COLO829 (cell line): ENCODE measurements around the gene PPP1R12A.
"Not testable (repeated sequence)": the region's sequence is repeated elsewhere in the genome, so short reads cannot be mapped to it uniquely, and the experiment has no call there.

Source experiments
- DNase-seq: peaks from one replicate; pipeline ENCODE4 v3.0.0; 2012; ENCODE audit warnings: low spot score

PPP1R12A gene

DNA sequence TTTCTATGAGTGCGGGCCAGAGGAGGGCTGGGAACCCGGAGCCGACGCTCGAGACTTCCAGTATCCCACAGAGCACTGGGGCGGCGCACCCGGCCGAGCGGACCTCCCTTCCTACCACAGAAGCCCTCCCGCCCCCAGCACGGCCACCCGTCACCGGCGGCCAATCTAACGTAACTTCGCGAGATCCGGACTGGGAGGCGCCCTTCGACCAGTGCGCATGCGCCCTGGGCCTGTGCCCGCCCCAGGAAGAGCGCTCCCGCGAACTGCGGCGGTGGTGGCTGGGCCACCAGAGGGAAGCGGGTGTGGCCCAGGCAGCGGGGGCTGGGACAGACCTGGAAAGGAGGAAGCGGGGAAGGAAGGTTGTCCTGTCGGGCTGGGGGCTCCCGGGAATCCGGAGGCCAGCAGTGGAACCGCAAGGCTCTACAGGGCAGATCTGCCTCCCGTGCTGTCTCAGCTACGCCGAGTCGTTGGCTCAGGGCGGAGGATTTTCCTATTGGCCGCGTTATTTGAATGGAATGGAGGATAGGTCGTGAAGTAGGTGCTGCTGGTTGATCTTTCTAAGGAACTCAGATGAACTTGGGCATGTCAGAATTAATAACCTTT, at the start of gene PPP1R12A:
PPP1R12A (minus strand) TSS at position 77 of the 603 bp plus-strand sequence. CDS start 166 bp downstream, outside the sequence.
- peak; percentile 76 for DNase-seq

DNA sequence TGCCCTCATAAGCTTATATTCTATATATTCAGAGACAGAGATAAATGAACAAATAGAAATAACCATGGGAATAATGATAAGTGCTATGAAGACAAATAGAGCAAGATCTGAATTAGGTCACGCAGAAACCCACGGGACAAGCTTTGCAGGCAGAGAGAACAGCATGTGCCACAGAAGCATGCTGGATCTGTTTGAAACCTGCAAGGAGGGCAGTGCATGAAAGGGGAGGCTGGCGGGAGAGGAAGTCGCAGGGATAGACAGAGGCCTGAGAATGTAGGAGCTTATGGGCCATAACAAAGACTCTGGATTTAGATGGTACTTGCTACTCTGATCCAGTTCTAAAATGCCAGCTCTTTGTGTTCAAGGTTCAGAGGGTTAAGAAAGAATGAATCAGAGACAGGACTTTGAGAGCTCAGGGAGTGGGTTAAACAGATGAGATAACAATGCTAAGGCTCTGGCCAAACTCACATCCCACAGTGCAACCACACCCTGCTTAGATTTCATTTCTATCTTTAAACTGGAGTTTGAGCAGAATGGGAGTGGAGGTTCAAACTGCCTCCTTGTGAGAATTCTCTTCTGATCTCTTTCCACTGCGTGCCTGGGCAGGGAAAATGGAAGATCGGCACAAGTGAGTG, 49.2 kb upstream of the PPP1R12A start:
- DNase-seq = no peak

GRCh38 chr12:79983492-79983891, 48.6 kb upstream of the PPP1R12A start:
- DNase-seq = no peak

DNA sequence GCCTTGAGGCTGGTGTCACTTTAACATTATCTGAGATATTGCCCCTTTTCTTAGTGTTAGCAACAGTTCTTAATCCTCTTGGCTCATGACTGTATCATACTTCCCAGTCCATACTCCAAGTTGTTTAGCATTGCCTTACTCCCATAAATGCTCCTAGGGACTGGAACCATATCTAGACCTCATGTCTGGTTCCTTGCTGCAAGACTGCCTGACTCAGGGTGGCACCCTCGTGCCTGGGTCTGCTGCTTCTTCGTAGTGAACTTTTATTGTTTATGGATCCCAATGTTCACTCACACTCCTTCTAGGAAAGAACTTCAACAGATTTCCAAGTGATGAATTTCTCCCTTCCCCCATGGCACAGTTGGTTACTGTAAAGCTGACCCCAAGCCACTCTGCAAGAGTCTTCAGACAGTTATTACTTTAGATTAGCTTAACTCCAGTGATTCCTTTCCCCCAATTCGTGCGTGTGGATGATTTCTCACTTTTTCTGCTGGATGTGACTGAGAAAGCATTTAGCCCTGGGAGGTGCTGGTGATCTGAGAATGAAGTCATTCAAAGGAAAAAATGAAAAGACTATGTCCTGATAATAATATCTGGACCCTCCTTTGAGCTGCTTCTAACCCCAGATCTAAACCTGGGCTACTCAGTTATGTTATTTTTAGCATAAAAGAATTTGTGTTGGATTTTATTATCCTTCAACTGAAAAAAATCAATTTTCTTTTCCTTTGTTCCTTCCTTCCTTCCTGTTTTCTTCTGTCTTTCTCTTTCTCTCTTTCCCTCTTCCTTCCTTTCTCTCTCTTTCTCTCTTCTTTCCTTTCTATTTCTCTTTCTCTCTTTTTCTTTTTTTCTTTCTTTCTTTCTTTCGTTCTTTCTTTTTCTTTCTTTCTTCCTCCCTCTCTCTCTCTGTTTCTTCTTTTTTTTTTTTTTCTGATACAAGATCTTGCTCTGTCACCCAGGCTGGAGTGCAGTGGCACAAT, 47.5 kb upstream of the PPP1R12A start:
- DNase-seq = no peak

DNA sequence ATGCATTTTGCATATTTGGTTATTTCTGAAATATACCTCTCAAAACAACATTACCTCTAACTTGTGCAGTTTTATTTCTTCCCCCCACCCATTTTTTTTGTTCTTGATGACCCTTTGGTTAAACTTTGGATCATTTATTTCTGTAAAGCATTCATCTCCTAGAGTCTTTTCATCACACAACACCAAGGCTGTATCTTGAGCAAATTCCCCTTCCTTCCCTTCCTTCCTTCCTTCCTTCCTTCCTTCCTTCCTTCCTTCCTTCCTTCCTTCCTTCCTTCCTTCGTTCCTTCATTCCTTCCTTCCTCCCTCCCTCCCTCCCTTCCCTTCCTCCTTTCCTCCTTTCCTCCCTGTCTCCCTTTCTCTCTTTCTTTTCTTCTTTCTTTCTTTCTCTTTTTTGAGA, 43.8 kb upstream of the PPP1R12A start:
- no peak for DNase-seq

- DNase-seq = not testable (repeated sequence)
Observed at GRCh38 chr12:79977856-79978460, 43.1 kb upstream of the PPP1R12A start.

DNA sequence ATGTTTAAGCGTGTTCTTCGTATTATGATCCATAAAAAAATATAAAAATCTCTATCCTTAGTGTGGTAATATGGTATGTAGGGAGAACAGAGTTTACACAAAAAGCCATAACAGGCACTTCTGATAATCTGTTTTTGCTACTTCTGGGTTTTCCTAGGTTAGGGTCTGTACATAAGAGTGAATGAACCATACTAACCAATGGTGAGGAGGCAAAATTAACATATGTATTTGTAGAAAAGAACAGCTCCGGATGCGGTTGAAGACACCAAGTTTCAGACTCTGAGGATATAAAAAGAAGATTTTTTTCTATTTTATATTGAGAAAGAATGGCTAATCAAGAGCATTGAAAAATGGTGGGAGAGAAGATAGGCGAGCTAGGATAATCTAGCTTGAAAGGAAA, 40.2 kb upstream of the PPP1R12A start:
- no peak for DNase-seq

DNA sequence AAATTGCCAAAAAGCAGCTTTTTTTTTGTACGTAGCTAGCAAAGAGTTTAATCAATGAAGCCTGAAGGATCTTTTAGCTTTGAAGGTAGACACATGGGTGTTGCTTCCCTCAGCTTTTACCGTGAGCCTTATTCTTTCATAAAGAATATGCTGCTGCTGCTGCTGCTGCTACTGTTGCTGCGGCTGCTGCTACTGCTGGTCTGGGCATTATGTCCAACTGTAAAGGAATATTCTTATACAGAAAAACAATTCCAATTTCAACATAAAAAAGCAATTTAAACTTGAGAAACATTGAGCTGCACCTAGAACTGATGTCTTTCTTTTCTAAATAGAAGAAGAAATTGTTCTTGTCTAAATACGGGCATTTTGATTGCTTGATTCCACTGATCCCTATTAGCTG, 38.9 kb upstream of the PPP1R12A start:
- DNase-seq = no peak

- DNase-seq = no peak
Observed at GRCh38 chr12:79964100-79964627, 29.3 kb upstream of the PPP1R12A start.

DNA sequence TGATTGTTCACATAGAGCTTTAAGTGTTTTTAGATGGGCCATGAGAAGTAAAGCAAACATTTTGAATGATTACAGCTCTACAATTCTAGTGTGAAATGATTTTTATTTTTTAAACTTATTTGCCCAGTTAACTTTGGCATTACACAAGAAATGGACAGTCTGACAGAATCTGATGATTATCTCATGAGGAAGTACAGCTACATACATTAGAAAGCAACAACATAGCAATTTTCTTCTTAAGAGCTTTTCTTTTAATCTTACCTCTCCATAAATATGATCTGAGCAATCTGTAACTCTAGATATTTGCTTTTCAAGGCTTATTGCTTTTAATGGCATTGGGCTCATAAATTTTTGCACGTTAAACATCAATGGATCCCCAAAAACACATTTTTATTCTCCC, 26.5 kb upstream of the PPP1R12A start:
- no peak for DNase-seq

DNA sequence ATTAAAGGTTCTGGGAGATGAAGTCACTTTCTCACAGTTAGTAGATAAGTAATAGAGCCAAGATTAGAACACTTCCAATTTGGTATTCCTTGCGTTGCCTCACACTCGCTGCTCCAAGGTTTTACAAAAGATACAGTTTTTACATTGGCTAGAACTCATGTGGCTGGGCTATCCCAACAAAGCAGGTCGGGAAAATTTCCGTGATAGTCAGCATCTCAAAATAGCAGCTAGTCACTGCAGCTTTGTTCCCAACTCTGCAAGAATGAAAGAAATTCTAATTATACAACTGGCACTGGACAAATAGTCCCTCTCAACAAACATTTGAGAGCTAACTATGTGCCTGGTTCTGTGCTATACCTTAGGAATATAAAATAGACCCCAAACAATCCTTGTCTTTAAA, 24.6 kb upstream of the PPP1R12A start:
- no peak for DNase-seq

DNA sequence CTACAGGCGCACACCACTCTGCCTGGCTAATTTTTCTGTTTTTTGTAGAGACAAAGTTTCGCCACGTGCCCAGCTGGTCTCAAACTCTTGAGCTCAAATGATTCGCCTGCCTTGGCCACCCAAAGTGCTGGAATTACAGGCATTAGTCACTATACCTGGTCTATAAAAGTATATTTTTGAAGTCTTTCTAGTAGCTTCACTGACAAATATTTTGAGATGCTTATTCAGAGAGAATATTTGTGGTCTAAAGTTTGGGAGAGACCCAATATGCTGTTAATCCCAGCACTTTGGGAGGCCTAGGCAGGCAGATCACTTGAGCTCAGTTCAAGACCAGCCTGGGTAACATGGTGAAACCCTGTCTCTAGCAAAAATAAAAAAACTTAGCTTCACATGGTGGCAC, 22.0 kb upstream of the PPP1R12A start:
- no peak for DNase-seq

- no peak for DNase-seq
Observed at GRCh38 chr12:79955561-79955960, 20.7 kb upstream of the PPP1R12A start.

DNA sequence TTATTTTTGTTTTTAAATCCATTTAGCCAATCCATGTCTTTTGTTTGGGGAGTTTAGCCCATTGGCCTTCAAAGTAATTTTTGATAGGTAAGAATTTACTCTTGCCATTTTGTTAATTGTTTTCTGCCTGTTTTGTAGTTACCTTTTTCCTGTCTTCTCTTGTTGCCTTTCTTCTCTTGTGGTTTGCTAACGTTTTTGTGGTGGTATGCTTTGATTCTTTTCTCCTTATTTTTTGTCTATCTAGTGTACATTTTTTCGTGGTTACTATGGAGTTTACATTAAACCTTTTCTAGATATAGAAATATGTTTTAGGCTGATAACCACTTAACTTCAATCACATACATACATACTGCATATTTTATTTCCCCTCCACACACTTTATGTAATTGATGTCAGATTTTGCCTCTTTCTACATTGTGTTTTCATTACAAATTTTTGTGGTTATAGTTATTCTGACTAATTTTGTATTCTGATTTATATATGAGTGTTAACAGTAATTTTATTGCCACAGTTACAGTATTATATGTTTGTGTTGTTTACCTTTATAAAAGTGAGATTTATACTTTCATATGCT, 19.2 kb upstream of the PPP1R12A start:
- DNase-seq = no peak

- no peak for DNase-seq
Observed at GRCh38 chr12:79949098-79949497, 14.2 kb upstream of the PPP1R12A start.

- DNase-seq = no peak
Observed at GRCh38 chr12:79945433-79945832, 10.5 kb upstream of the PPP1R12A start.

GRCh38 chr12:79944565-79944964, 9.7 kb upstream of the PPP1R12A start:
- DNase-seq = no peak

- DNase-seq = not testable (repeated sequence)
Observed at GRCh38 chr12:79942846-79943245, 7.9 kb upstream of the PPP1R12A start.

DNA sequence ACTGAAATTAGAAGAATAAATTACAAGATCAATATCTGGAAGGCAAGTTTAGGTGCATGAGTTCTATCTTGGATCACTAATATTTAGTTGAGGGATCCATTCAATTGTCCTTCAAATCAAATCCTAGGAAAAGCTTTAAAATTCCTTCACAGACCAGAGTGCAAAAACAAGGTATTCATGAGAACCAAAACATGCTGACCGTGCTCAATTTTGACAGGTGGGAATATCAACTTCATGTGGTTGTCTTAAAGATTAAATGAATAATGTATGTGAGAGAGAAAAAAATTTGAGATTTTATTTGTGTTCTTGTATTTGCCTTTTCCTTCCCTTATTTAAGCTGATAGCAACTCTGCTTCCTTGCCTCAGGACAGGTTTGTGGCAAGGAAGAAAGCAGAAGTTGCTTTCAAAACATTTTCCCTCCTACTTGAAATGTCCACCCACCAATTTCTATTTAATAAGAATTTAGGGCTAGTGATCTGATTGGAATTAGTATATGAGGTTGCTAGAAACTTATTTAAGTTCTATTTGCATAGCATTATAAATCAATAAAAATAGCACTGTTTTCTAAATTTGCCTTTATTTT, 4.9 kb upstream of the PPP1R12A start:
- no peak for DNase-seq

GRCh38 chr12:79938843-79939242, 3.9 kb upstream of the PPP1R12A start:
- DNase-seq = peak; percentile 18

GRCh38 chr12:79936670-79937069, 1.8 kb upstream of the PPP1R12A start:
- DNase-seq = no peak
